ENCODE measurements around the gene ZNF367.

DNA sequence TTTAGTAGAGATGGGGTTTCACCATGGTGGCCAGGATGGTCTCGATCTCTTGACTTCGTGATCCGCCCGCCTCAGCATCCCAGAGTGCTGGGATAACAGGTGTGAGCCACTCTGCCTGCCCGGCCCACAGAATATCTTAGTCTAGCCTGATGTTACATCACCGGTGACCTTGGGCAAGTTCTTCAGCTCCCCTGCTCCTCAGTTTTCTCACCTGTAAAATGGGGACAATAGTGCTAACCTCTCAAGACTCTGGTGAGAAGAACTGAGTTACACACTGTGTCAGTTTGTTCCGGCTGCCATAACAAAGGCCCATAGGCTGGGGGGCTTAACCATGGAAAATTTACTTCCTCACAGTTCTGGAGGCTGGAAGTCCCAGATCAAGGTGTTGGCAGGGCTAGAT is 19.3 kb upstream of the ZNF367 start:
- no peak for TF ChIP-seq POLR2A (IDR thresholded peaks at IDR 0.05)
- TF ChIP-seq, protein P1, sequence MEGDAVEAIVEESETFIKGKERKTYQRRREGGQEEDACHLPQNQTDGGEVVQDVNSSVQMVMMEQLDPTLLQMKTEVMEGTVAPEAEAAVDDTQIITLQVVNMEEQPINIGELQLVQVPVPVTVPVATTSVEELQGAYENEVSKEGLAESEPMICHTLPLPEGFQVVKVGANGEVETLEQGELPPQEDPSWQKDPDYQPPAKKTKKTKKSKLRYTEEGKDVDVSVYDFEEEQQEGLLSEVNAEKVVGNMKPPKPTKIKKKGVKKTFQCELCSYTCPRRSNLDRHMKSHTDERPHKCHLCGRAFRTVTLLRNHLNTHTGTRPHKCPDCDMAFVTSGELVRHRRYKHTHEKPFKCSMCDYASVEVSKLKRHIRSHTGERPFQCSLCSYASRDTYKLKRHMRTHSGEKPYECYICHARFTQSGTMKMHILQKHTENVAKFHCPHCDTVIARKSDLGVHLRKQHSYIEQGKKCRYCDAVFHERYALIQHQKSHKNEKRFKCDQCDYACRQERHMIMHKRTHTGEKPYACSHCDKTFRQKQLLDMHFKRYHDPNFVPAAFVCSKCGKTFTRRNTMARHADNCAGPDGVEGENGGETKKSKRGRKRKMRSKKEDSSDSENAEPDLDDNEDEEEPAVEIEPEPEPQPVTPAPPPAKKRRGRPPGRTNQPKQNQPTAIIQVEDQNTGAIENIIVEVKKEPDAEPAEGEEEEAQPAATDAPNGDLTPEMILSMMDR (IDR thresholded peaks at IDR 0.05): no peak

Data from body of pancreas (tissue), 4 donors.